Measurements from ENCODE around the gene TTLL5.

The TTLL5 gene

DNA sequence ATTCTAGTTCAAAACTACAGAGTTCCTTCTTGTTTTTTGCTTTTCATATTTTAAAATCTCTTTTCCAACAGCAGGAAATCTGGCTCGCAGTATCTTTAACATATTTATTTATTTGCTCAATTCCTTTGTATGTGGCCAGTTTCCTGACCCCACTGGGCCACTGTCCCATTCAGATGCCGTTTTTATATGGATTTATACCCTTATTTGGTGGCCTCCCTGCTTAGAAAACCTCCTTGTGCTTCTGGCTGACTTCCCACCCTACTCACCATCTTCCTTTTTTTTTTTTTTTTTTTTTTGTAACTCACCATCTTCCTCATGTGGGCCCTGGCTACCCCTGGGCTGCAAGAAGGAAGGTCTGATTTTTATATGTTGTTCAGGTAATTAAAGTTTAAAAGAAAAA is 53.9 kb downstream of the TTLL5 start:
- H2AFZ ChIP-seq (ENCODE audit: low read depth, low read length, severe bottlenecking) = no peak overlapping the region
- H4K20me1 ChIP-seq (ENCODE audit: low read depth, low read length) = no peaks in the 10 kb centered on the region
- TF ChIP-seq EZH2phosphoT487 (conservative IDR thresholded peaks at IDR 0.05; ENCODE audit: low read length) = no peak
- no peaks in the 10 kb centered on the region for H3K36me3 ChIP-seq (ENCODE audit: low read length)
- no peak overlapping the region for H3K4me3 ChIP-seq (ENCODE audit: insufficient read depth, low read length, poor library complexity, severe bottlenecking)
- H3K27me3 ChIP-seq (ENCODE audit: low read length) = no peaks in the 10 kb centered on the region
- H3K27ac ChIP-seq (ENCODE audit: low read depth, low read length) = no peak overlapping the region
- H3K9ac ChIP-seq (ENCODE audit: low read length) = no peak overlapping the region
- H3F3A ChIP-seq (ENCODE audit: insufficient read depth) = no peaks in the 10 kb centered on the region
- no peak overlapping the region for H3K4me2 ChIP-seq (ENCODE audit: low read depth, low read length, poor library complexity, severe bottlenecking)
- H3K9me2 ChIP-seq (replicated peaks; ENCODE audit: insufficient read depth, low read length) = no peaks in the 10 kb centered on the region
- no peaks in the 10 kb centered on the region for H3K79me2 ChIP-seq (ENCODE audit: insufficient read depth, low read length)
- no peaks in the 10 kb centered on the region for H3K9me3 ChIP-seq (ENCODE audit: insufficient read depth, low read length)

DNA sequence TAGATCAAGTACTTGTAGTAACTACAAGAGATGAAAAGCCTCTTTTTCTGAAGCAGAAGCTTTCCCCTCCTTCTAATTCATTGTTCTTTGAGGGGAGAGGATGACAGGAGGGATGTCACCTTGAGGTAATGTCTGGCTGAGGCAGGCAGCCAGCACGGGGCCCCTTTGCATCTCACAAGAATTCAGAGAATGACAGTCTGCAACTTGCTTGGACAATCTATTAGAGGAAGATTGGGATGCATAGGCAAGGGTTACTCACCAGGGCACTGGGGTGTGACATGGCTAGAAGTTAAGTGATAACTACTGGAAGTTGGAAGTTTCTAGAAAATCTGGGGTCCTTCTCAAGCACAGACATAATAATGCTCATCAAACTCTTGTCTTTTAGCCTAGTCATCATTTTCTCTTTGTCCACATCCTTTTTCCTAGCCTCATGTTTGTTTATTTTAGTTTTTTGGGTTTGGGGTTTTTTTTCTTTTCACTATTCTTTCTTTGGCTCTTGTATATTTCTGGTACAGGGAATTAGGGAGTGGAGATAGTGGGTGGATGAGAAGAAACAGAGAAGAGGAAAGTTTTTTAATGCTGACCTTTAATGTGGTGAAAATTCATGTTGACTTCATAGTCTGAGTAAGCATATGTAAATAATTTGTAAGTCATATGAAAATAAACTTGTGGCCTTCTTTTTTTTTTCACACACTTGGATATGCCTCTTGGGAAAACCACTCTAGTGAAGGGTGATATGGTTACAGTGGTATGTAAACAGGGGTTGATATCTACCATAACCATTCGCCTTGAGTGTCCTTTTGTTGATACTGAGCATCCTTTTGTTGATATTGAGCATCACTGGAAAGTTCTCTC is 55.1 kb downstream of the TTLL5 start:
- Histone ChIP-seq H3K9ac (ENCODE audit: low read length) (no peak overlapping the region), H3K4me3 (ENCODE audit: insufficient read depth, low read length, poor library complexity, severe bottlenecking) (no peak overlapping the region), H3F3A (ENCODE audit: insufficient read depth) (no peaks in the 10 kb centered on the region), H3K27ac (ENCODE audit: low read depth, low read length) (no peak overlapping the region), H3K79me2 (ENCODE audit: insufficient read depth, low read length) (no peaks in the 10 kb centered on the region), H3K4me2 (ENCODE audit: low read depth, low read length, poor library complexity, severe bottlenecking) (no peak overlapping the region), H4K20me1 (ENCODE audit: low read depth, low read length) (no peaks in the 10 kb centered on the region), H2AFZ (ENCODE audit: low read depth, low read length, severe bottlenecking) (no peak overlapping the region), H3K9me3 (ENCODE audit: insufficient read depth, low read length) (no peaks in the 10 kb centered on the region), H3K36me3 (ENCODE audit: low read length) (no peaks in the 10 kb centered on the region), H3K9me2 (replicated peaks; ENCODE audit: insufficient read depth, low read length) (no peaks in the 10 kb centered on the region), H3K27me3 (ENCODE audit: low read length) (no peaks in the 10 kb centered on the region)
- TF ChIP-seq, protein P1, sequence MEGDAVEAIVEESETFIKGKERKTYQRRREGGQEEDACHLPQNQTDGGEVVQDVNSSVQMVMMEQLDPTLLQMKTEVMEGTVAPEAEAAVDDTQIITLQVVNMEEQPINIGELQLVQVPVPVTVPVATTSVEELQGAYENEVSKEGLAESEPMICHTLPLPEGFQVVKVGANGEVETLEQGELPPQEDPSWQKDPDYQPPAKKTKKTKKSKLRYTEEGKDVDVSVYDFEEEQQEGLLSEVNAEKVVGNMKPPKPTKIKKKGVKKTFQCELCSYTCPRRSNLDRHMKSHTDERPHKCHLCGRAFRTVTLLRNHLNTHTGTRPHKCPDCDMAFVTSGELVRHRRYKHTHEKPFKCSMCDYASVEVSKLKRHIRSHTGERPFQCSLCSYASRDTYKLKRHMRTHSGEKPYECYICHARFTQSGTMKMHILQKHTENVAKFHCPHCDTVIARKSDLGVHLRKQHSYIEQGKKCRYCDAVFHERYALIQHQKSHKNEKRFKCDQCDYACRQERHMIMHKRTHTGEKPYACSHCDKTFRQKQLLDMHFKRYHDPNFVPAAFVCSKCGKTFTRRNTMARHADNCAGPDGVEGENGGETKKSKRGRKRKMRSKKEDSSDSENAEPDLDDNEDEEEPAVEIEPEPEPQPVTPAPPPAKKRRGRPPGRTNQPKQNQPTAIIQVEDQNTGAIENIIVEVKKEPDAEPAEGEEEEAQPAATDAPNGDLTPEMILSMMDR (IDR thresholded peaks at IDR 0.05; ENCODE audit: insufficient read depth, low read length, poor library complexity, severe bottlenecking) = no peak
- TF ChIP-seq EZH2phosphoT487 (conservative IDR thresholded peaks at IDR 0.05; ENCODE audit: low read length) = no peak

DNA sequence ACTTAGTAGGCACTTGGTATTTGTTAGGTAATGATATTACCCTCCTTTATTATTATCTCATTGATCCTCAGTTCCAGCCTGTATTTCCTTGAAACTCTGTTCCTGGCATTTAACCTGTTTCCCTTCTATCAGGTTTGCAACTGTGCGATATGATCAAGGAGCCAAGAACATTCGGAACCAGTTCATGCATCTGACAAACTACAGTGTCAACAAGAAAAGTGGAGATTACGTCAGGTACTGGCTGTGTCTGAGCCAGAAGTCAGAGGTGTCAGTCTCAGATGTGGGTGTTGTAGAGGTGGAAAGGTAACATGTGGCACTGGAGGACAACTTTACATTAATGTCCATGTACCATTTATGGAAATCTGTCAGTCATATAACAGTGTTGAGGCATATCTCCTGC is 56.7 kb downstream of the TTLL5 start:
- Histone ChIP-seq H3K27ac (ENCODE audit: low read depth, low read length) (no peak overlapping the region), H3F3A (ENCODE audit: insufficient read depth) (no peaks in the 10 kb centered on the region), H3K9me2 (replicated peaks; ENCODE audit: insufficient read depth, low read length) (no peaks in the 10 kb centered on the region), H3K9me3 (ENCODE audit: insufficient read depth, low read length) (no peaks in the 10 kb centered on the region), H3K4me3 (ENCODE audit: insufficient read depth, low read length, poor library complexity, severe bottlenecking) (no peak overlapping the region), H3K9ac (ENCODE audit: low read length) (no peak overlapping the region), H2AFZ (ENCODE audit: low read depth, low read length, severe bottlenecking) (no peak overlapping the region), H3K27me3 (ENCODE audit: low read length) (no peaks in the 10 kb centered on the region), H3K79me2 (ENCODE audit: insufficient read depth, low read length) (no peaks in the 10 kb centered on the region), H4K20me1 (ENCODE audit: low read depth, low read length) (no peaks in the 10 kb centered on the region), H3K4me2 (ENCODE audit: low read depth, low read length, poor library complexity, severe bottlenecking) (no peak overlapping the region), H3K36me3 (ENCODE audit: low read length) (no peaks in the 10 kb centered on the region)
- no peak for TF ChIP-seq EZH2phosphoT487 (conservative IDR thresholded peaks at IDR 0.05; ENCODE audit: low read length)
- TF ChIP-seq, protein P1 (IDR thresholded peaks at IDR 0.05; ENCODE audit: insufficient read depth, low read length, poor library complexity, severe bottlenecking) = no peak

DNA sequence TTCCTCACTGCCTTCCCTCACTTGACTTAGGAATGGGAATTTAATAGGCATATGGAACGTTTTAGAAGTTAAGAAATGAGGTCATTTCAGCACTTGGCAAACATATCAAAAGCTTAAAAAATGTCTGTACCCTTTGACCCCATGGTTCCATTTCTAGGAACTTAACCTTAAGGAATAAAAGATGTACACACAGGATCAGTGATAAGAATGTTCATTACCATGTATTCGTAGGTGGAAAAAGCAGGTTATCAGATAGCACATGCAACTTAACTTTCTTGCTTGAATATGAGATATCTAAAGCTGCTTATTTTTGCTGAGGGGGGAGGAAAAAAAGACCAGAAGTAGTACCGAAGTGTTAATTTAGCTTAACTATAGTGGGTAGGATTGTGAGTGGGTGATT is 57.2 kb downstream of the TTLL5 start:
- no peak overlapping the region for H3K27ac ChIP-seq (ENCODE audit: low read depth, low read length)
- H3K4me3 ChIP-seq (ENCODE audit: insufficient read depth, low read length, poor library complexity, severe bottlenecking) = no peak overlapping the region
- no peaks in the 10 kb centered on the region for H3K79me2 ChIP-seq (ENCODE audit: insufficient read depth, low read length)
- H3K9ac ChIP-seq (ENCODE audit: low read length) = no peak overlapping the region
- H3K27me3 ChIP-seq (ENCODE audit: low read length) = no peaks in the 10 kb centered on the region
- no peaks in the 10 kb centered on the region for H3K9me2 ChIP-seq (replicated peaks; ENCODE audit: insufficient read depth, low read length)
- no peak overlapping the region for H2AFZ ChIP-seq (ENCODE audit: low read depth, low read length, severe bottlenecking)
- TF ChIP-seq, protein P1 (IDR thresholded peaks at IDR 0.05; ENCODE audit: insufficient read depth, low read length, poor library complexity, severe bottlenecking) = no peak
- TF ChIP-seq EZH2phosphoT487 (conservative IDR thresholded peaks at IDR 0.05; ENCODE audit: low read length) = no peak
- H3K9me3 ChIP-seq (ENCODE audit: insufficient read depth, low read length) = no peaks in the 10 kb centered on the region
- H3F3A ChIP-seq (ENCODE audit: insufficient read depth) = no peaks in the 10 kb centered on the region
- H4K20me1 ChIP-seq (ENCODE audit: low read depth, low read length) = no peaks in the 10 kb centered on the region
- no peaks in the 10 kb centered on the region for H3K36me3 ChIP-seq (ENCODE audit: low read length)
- no peak overlapping the region for H3K4me2 ChIP-seq (ENCODE audit: low read depth, low read length, poor library complexity, severe bottlenecking)

Measured in SU-DHL-6 (cell line).